Endothelial cell of umbilical vein (primary cell): ENCODE data around the gene NCF4. TPM values are rescaled to one million over a fixed set of nuclear protein-coding genes. Genes with fewer than 3 reads are reported as not detected.

Experiments
- BruUV-seq: library from RNA; stranded (reverse); fragments of 400-500 nt; replicated peaks from 2 replicates; lab custom pipeline; 2021; lab: Mats Ljungman, UMichigan
- CTCF ChIA-PET: fragments of 300-600, 350-600 bp; sonication (Branson Sonifier 250); formaldehyde crosslinking; loops from one replicate; lab custom pipeline; 2021; ENCODE audit warnings: antibody characterized with exemption, inconsistent platforms; lab: Charles Lee
- POLR2A ChIA-PET: fragments of 300-600, 350-600 bp; sonication (Branson Sonifier 250); formaldehyde crosslinking; loops from one replicate; lab custom pipeline; 2021; ENCODE audit warnings: antibody characterized with exemption, inconsistent platforms; lab: Charles Lee
- DNase-seq: peaks from one replicate; pipeline ENCODE4 v3.0.0-alpha.2; 2011; ENCODE audit warnings: low read depth, low spot score
- FAIRE-seq: peaks from 2 replicates; lab custom pipeline; 2011; peaks lifted over from hg19 to GRCh38; lab: Jason Lieb, UNC
- H2AFZ ChIP-seq: 2 replicates; pipeline ENCODE4 v1.6.0; 2012; ENCODE audit warnings: low read depth, low read length, control low read depth, inconsistent platforms
- H3K27ac ChIP-seq: 2 replicates; pipeline ENCODE4 v1.5.1; 2011; ENCODE audit warnings: low read depth, mild to moderate bottlenecking, control low read depth, low read length, moderate library complexity; ENCODE audit not compliant: insufficient read depth
- H3K27me3 ChIP-seq, 2 experiments: 2 replicates each; pipeline versions ENCODE4 v1.6.0 to v1.6.1; 2011; ENCODE audit warnings: low read length in 2 of 2, mixed read lengths in 1 of 2; ENCODE audit not compliant: control insufficient read depth in 2 of 2, insufficient read depth in 2 of 2
- H3K36me3 ChIP-seq, 2 experiments: 2 replicates in 1 of 2; 3 replicates in 1 of 2; pipeline ENCODE4 v1.5.1; 2011; ENCODE audit warnings: low read length in 2 of 2, mild to moderate bottlenecking in 1 of 2, moderate library complexity in 1 of 2; ENCODE audit not compliant: control insufficient read depth in 2 of 2, insufficient read depth in 2 of 2; ENCODE audit errors: extremely low read depth in 1 of 2
- H3K4me1 ChIP-seq: 3 replicates; pipeline ENCODE4 v1.5.1; 2011; ENCODE audit warnings: mild to moderate bottlenecking, low read length; ENCODE audit not compliant: control insufficient read depth, insufficient read depth; ENCODE audit errors: extremely low read depth
- H3K4me2 ChIP-seq: 2 replicates; pipeline ENCODE4 v1.6.1; 2011; ENCODE audit warnings: low read length, control low read depth, mixed read lengths; ENCODE audit not compliant: insufficient read depth
- H3K4me3 ChIP-seq, 3 experiments: fragments of 200-600 bp in 1 of 3; sonication (generic), shearing (Covaris generic) in 1 of 3; replicated peaks in 1 of 3; 2 replicates each; pipeline ENCODE4 v1.5.1; 2011 to 2016; ENCODE audit warnings: control low read depth in 3 of 3, low read length in 3 of 3, mild to moderate bottlenecking in 2 of 3, inconsistent platforms in 1 of 3, low read depth in 1 of 3, moderate library complexity in 1 of 3; ENCODE audit not compliant: insufficient read depth in 1 of 3
- H3K79me2 ChIP-seq: 2 replicates; pipeline ENCODE4 v1.6.0; 2012; ENCODE audit warnings: low read length, inconsistent platforms; ENCODE audit not compliant: control insufficient read depth, insufficient read depth
- H3K9ac ChIP-seq: replicated peaks from 2 replicates; pipeline ENCODE3; 2011; ENCODE audit warnings: low read length, control low read depth; ENCODE audit not compliant: insufficient read depth; ENCODE audit errors: extremely low read depth
- H3K9me1 ChIP-seq: replicated peaks from 3 replicates; pipeline ENCODE4 v1.6.0; 2011; ENCODE audit warnings: mild to moderate bottlenecking, low read length; ENCODE audit not compliant: control insufficient read depth, insufficient read depth; ENCODE audit errors: extremely low read depth
- H3K9me3 ChIP-seq: replicated peaks from 2 replicates; pipeline ENCODE4 v1.5.1; 2012; ENCODE audit warnings: low read length, inconsistent platforms; ENCODE audit not compliant: control insufficient read depth, insufficient read depth
- H4K20me1 ChIP-seq: replicated peaks from 2 replicates; pipeline ENCODE3; 2011; ENCODE audit warnings: mild to moderate bottlenecking, low read length; ENCODE audit not compliant: control insufficient read depth, insufficient read depth; ENCODE audit errors: extremely low read depth
- CTCF ChIP-seq, 2 donors: IDR thresholded peaks; 1 replicate in 1 of 2; 2 replicates in 1 of 2; pipeline ENCODE4 v1.5.1; 2011; ENCODE audit warnings: low read length in 2 of 2, mild to moderate bottlenecking in 2 of 2, moderate library complexity in 2 of 2, control low read depth in 1 of 2, inconsistent platforms in 1 of 2, low read depth in 1 of 2; ENCODE audit not compliant: insufficient read depth in 1 of 2; ENCODE audit errors: extremely low read depth in 1 of 2
- EZH2 ChIP-seq: IDR thresholded peaks from 2 replicates; pipeline ENCODE4 v1.6.1; 2012; ENCODE audit warnings: borderline replicate concordance, low read depth, mild to moderate bottlenecking, moderate library complexity, low read length, inconsistent platforms; ENCODE audit not compliant: severe bottlenecking
- FOS ChIP-seq: IDR thresholded peaks from 2 replicates; pipeline ENCODE4 v1.6.1; 2011; ENCODE audit warnings: mild to moderate bottlenecking, low read length, moderate library complexity, borderline replicate concordance; ENCODE audit not compliant: insufficient read depth
- GATA2 ChIP-seq: IDR thresholded peaks from 2 replicates; pipeline ENCODE4 v1.7.0; 2011; ENCODE audit warnings: low read depth, mild to moderate bottlenecking, moderate library complexity, mixed read lengths, low read length; ENCODE audit not compliant: insufficient read length, insufficient read depth
- JUN ChIP-seq: IDR thresholded peaks from 2 replicates; pipeline ENCODE4 v1.6.1; 2011; ENCODE audit warnings: borderline replicate concordance, low read depth; ENCODE audit not compliant: insufficient read length, insufficient read depth
- MYC ChIP-seq: IDR thresholded peaks from one replicate; pipeline ENCODE4 v1.6.1; 2011; ENCODE audit warnings: mild to moderate bottlenecking, low read depth, low read length
- POLR2A ChIP-seq: IDR thresholded peaks from 2 replicates; pipeline ENCODE4 v1.6.1; 2012; ENCODE audit warnings: low read depth, mild to moderate bottlenecking, control low read depth, low read length
- POLR2AphosphoS5 ChIP-seq: IDR thresholded peaks from 2 replicates; pipeline ENCODE4 v1.6.1; 2012; ENCODE audit warnings: low read depth, mild to moderate bottlenecking, control low read depth, low read length, moderate library complexity; ENCODE audit not compliant: insufficient read depth
- dilution Hi-C: fragments of 300-500 bp; cut with MboI; formaldehyde crosslinking; loops from one replicate; pipeline ENCODE4 v1.15.0; 2019; ENCODE audit warnings: low sequenced_read_pairs; ENCODE audit not compliant: extremely low pct_ligation_motif_present
- intact Hi-C: fragments of 100-400 bp; cut with micrococcal nuclease; formaldehyde crosslinking; loops from one replicate; pipeline ENCODE4 v1.10.0; 2022
- polyA plus RNA-seq, 4 experiments: library from polyadenylated mRNA; depleted of rRNA in 3 of 4; stranded (reverse) in 3 of 4; unstranded in 1 of 4; fragments of >200 nt; gene quantifications; 2 replicates each; pipeline versions ENCODE4 v1.2.1 to v1.2.3, GENCODE V29; 2011 to 2012; ENCODE audit warnings: missing spikeins in 1 of 4
- total RNA-seq: library from RNA; stranded (reverse); gene quantifications from 2 replicates; pipeline ENCODE4 v1.2.3, GENCODE V29; 2021
- TF ChIP-seq, protein P1 (sequence below): IDR thresholded peaks from 2 replicates; pipeline ENCODE4 v1.6.1; 2011; ENCODE audit not compliant: insufficient read depth, insufficient read length

The NCF4 gene
- total and polyA plus RNA-seq, 2 donors (not counting 3 experiments of a cell fraction or from before 2014, with no cell fraction given): 0.07 TPM; not detected in 1

GRCh38 chr22:36902143-36902926 lies 41.5 kb downstream of the NCF4 start:
- no peak overlapping the region for H3K4me2 ChIP-seq
- DNase-seq: peak; percentile 53
- BruUV-seq: no TSS peak
- TF ChIP-seq EZH2: no peak
- no peak for TF ChIP-seq POLR2AphosphoS5
- TF ChIP-seq MYC: no peak
- TF ChIP-seq JUN: no peak
- TF ChIP-seq, protein P1, sequence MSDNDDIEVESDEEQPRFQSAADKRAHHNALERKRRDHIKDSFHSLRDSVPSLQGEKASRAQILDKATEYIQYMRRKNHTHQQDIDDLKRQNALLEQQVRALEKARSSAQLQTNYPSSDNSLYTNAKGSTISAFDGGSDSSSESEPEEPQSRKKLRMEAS: no peak
- TF ChIP-seq POLR2A: no peak
- no peak for TF ChIP-seq GATA2
- TF ChIP-seq FOS: no peak
- TF ChIP-seq CTCF (IDR thresholded peaks at IDR 0.05; ENCODE audit: extremely low read depth in 1 of 2, insufficient read depth in 1 of 2, low read depth in 1 of 2, low read length in 2 of 2): no peak
- no peaks in the 10 kb centered on the region for H3K36me3 ChIP-seq
- dilution Hi-C loops (no loop called here), intact Hi-C loops (no loop called here)
- H4K20me1 ChIP-seq: no peaks in the 10 kb centered on the region
- H3K79me2 ChIP-seq: no peaks in the 10 kb centered on the region
- CTCF ChIA-PET: interaction anchor here (0.6 to 0.8 kb wide), 3 partner anchors 11 to 126 kb away, joined by 3 read pairs; partner anchors contain the start of genes CSF2RB and IFT27
- H3K4me1 ChIP-seq: peaks cover 2% of the 10 kb centered on the region
- POLR2A ChIA-PET: no interaction called here
- H2AFZ ChIP-seq: peak overlapping the region; percentile 30
- H3K9ac ChIP-seq: no peak overlapping the region
- no peak overlapping the region for H3K27ac ChIP-seq
- peaks cover 3% of the 10 kb centered on the region in 2 experiments for H3K27me3 ChIP-seq
- FAIRE-seq: peak; percentile 15
- H3K4me3 ChIP-seq: no peak overlapping the region
- H3K9me1 ChIP-seq: no peaks in the 10 kb centered on the region
- no peaks in the 10 kb centered on the region for H3K9me3 ChIP-seq
